ENCODE results near the gene PRR29.

GRCh38 chr17:63969278-63969677 is 28.9 kb upstream of the PRR29 start:
- TF ChIP-seq YY1 (IDR thresholded peaks at IDR 0.05; ENCODE audit: low read depth) (no peak), EP300 (IDR thresholded peaks at IDR 0.05; ENCODE audit: borderline replicate concordance) (no peak), TAF1 (IDR thresholded peaks at IDR 0.05; ENCODE audit: low read depth) (no peak), FOXM1 (IDR thresholded peaks at IDR 0.05; ENCODE audit: borderline replicate concordance, low read depth) (no peak), CREB1 (IDR thresholded peaks at IDR 0.05; ENCODE audit: low read depth) (no peak), NFIC (IDR thresholded peaks at IDR 0.05) (no peak), USF1 (IDR thresholded peaks at IDR 0.05) (no peak), RAD21 (IDR thresholded peaks at IDR 0.05; ENCODE audit: low read depth) (no peak)
- TF ChIP-seq, protein P1, sequence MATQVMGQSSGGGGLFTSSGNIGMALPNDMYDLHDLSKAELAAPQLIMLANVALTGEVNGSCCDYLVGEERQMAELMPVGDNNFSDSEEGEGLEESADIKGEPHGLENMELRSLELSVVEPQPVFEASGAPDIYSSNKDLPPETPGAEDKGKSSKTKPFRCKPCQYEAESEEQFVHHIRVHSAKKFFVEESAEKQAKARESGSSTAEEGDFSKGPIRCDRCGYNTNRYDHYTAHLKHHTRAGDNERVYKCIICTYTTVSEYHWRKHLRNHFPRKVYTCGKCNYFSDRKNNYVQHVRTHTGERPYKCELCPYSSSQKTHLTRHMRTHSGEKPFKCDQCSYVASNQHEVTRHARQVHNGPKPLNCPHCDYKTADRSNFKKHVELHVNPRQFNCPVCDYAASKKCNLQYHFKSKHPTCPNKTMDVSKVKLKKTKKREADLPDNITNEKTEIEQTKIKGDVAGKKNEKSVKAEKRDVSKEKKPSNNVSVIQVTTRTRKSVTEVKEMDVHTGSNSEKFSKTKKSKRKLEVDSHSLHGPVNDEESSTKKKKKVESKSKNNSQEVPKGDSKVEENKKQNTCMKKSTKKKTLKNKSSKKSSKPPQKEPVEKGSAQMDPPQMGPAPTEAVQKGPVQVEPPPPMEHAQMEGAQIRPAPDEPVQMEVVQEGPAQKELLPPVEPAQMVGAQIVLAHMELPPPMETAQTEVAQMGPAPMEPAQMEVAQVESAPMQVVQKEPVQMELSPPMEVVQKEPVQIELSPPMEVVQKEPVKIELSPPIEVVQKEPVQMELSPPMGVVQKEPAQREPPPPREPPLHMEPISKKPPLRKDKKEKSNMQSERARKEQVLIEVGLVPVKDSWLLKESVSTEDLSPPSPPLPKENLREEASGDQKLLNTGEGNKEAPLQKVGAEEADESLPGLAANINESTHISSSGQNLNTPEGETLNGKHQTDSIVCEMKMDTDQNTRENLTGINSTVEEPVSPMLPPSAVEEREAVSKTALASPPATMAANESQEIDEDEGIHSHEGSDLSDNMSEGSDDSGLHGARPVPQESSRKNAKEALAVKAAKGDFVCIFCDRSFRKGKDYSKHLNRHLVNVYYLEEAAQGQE (IDR thresholded peaks at IDR 0.05; ENCODE audit: low read depth) = no peak
